A549 (cell line): ENCODE data around the gene STK33. TPM values are rescaled to one million over a fixed set of nuclear protein-coding genes. Genes with fewer than 3 reads are reported as not detected.

Experiments used
- ATAC-seq, 2 experiments: fragments of 200-7000 bp in 1 of 2; fragments of >200 bp in 1 of 2; cut with Nextera tagmentation in 1 of 2; cut with Tn5 transposase in 1 of 2; 3 replicates each; pipeline versions ENCODE4 v1.8.0 to v1.9.1; 2018 to 2020; ENCODE audit warnings: mild to moderate bottlenecking in 1 of 2, moderate library complexity in 1 of 2
- CTCF ChIA-PET: fragments of 300-600 bp; sonication (Branson Sonifier 250); formaldehyde crosslinking; extraction: SDS; loops from one replicate; lab custom pipeline; 2021; ENCODE audit warnings: antibody characterized with exemption, inconsistent platforms; lab: Yijun Ruan, JAX
- POLR2A ChIA-PET: fragments of 350-600 bp; formaldehyde crosslinking; extraction: SDS; loops from one replicate; lab custom pipeline; 2021; ENCODE audit warnings: antibody characterized with exemption, inconsistent platforms; lab: Yijun Ruan, JAX
- DNase-seq, 2 experiments: peaks; one replicate each; pipeline versions ENCODE4 v3.0.0 to v3.0.0-alpha.2; 2011 to 2016; ENCODE audit warnings: low read depth in 1 of 2, low spot score in 1 of 2
- FAIRE-seq: peaks from 2 replicates; lab custom pipeline; 2011; peaks lifted over from hg19 to GRCh38; lab: Jason Lieb, UNC
- H3K27ac ChIP-seq, 2 experiments: fragments of >200 bp; sonication (Bioruptor Twin); formaldehyde crosslinking; 3 replicates each; pipeline ENCODE4 v1.5.1; 2016 to 2017
- H3K4me1 ChIP-seq: fragments of >200 bp; sonication (Bioruptor Twin); formaldehyde crosslinking; 3 replicates; pipeline ENCODE4 v1.6.1; 2016
- H3K4me2 ChIP-seq: fragments of >200 bp; sonication (Bioruptor Twin); formaldehyde crosslinking; 3 replicates; pipeline ENCODE4 v1.6.1; 2016
- H3K4me3 ChIP-seq: fragments of >200 bp; sonication (Bioruptor Twin); formaldehyde crosslinking; 3 replicates; pipeline ENCODE4 v1.5.1; 2016
- H3K9me3 ChIP-seq: fragments of >200 bp; sonication (Bioruptor Twin); formaldehyde crosslinking; 3 replicates; pipeline ENCODE4 v1.6.1; 2016
- CBX8 ChIP-seq: fragments of 200-600 bp; sonication (generic); IDR thresholded peaks from 2 replicates; pipeline ENCODE4 v1.6.1; 2016
- CEBPB ChIP-seq, 2 experiments: fragments of >200 bp in 1 of 2; sonication (Bioruptor Twin) in 1 of 2; formaldehyde crosslinking in 1 of 2; IDR thresholded peaks; 2 replicates each; pipeline ENCODE4 v1.6.1; 2012 to 2016
- CHD4 ChIP-seq: fragments of 200-600 bp; sonication (generic); IDR thresholded peaks from 2 replicates; pipeline ENCODE4 v1.6.1; 2016; ENCODE audit warnings: antibody characterized with exemption, mild to moderate bottlenecking, borderline replicate concordance
- ESRRA ChIP-seq: fragments of 150-350 bp; IDR thresholded peaks from 2 replicates; pipeline ENCODE4 v1.6.1; 2014; ENCODE audit warnings: mild to moderate bottlenecking, low read length, borderline replicate concordance
- FOSL2 ChIP-seq, 2 experiments: fragments of 450-650 bp in 1 of 2; fragments of >200 bp in 1 of 2; sonication (Bioruptor Twin) in 1 of 2; formaldehyde crosslinking; IDR thresholded peaks; 2 replicates each; pipeline versions ENCODE4 v1.5.0 to v1.6.1; 2016 to 2020; ENCODE audit warnings: mild to moderate bottlenecking in 1 of 2, moderate library complexity in 1 of 2
- HDAC2 ChIP-seq: fragments of 200-600 bp; sonication (generic); IDR thresholded peaks from 2 replicates; pipeline ENCODE4 v1.6.1; 2016
- KDM1A ChIP-seq: fragments of 200-600 bp; sonication (generic); IDR thresholded peaks from 2 replicates; pipeline ENCODE4 v1.6.1; 2016; ENCODE audit warnings: low read depth, mild to moderate bottlenecking
- MAX ChIP-seq: IDR thresholded peaks from 2 replicates; pipeline ENCODE4 v1.6.1; 2012
- MAZ ChIP-seq: fragments of 150-350 bp; IDR thresholded peaks from 2 replicates; pipeline ENCODE4 v1.6.1; 2014; ENCODE audit warnings: antibody characterized with exemption, low read depth, low read length, borderline replicate concordance
- MYC ChIP-seq: IDR thresholded peaks from 2 replicates; pipeline ENCODE4 v1.6.1; 2012; ENCODE audit warnings: mild to moderate bottlenecking, inconsistent platforms, low read length, improper control_type of control experiment, borderline replicate concordance
- PHF8 ChIP-seq: fragments of 200-600 bp; sonication (generic); IDR thresholded peaks from 2 replicates; pipeline ENCODE4 v1.6.1; 2016; ENCODE audit warnings: low read depth, mild to moderate bottlenecking, antibody characterized with exemption, moderate library complexity, borderline replicate concordance
- POLR2A ChIP-seq: IDR thresholded peaks from 2 replicates; pipeline ENCODE4 v1.6.1; 2012; ENCODE audit warnings: mild to moderate bottlenecking, low read length
- RAD21 ChIP-seq, 2 experiments: fragments of >200 bp in 1 of 2; sonication (Bioruptor Twin) in 1 of 2; formaldehyde crosslinking in 1 of 2; IDR thresholded peaks in 1 of 2; conservative IDR thresholded peaks in 1 of 2; 2 replicates in 1 of 2; 3 replicates in 1 of 2; pipeline ENCODE4 v1.6.1; 2012 to 2018; ENCODE audit warnings: inconsistent platforms in 1 of 2
- SMC3 ChIP-seq: fragments of >200 bp; sonication (Bioruptor Twin); formaldehyde crosslinking; IDR thresholded peaks from 3 replicates; pipeline ENCODE4 v1.6.1; 2018; ENCODE audit warnings: inconsistent platforms
- TP53 ChIP-seq: fragments of 250-450 bp; sonication (Bioruptor Pico); IDR thresholded peaks from 2 replicates; pipeline ENCODE4 v1.5.0; 2021; ENCODE audit warnings: mild to moderate bottlenecking, moderate library complexity
- ZC3H11A ChIP-seq: fragments of 450-650 bp; IDR thresholded peaks from 2 replicates; pipeline ENCODE4 v1.6.1; 2014; ENCODE audit warnings: antibody characterized with exemption, mild to moderate bottlenecking
- ZNF302 ChIP-seq: fragments of 250-450 bp; sonication (Bioruptor Pico); IDR thresholded peaks from 2 replicates; pipeline ENCODE4 v1.9.0; 2021; ENCODE audit warnings: inconsistent platforms, mild to moderate bottlenecking, moderate library complexity
- WGBS: methylation state at CpG from one replicate; pipeline ENCODE4 v1.1.6; 2017; ENCODE audit errors: missing lambda C conversion rate; 5-methylcytosine and 5-hydroxymethylcytosine counted together
- polyA plus RNA-seq, 4 experiments: library from polyadenylated mRNA; depleted of rRNA in 3 of 4; stranded (reverse); fragments of >200 nt; fragmentation: RNase III in 1 of 4; extraction: RNeasy Plus Mini Kit Qiagen cat#74134 plus additional on column Dnase treatment in 1 of 4; gene quantifications; 2 replicates in 3 of 4; 3 replicates in 1 of 4; pipeline ENCODE4 v1.2.3, GENCODE V29; 2011 to 2017
- TF ChIP-seq, protein P1 (sequence below): fragments of 150-350 bp; IDR thresholded peaks from 2 replicates; pipeline ENCODE4 v1.6.1; 2014; ENCODE audit warnings: low read depth, mild to moderate bottlenecking, low read length
- TF ChIP-seq, protein P2 (sequence below): fragments of >200 bp; sonication (Bioruptor Twin); formaldehyde crosslinking; IDR thresholded peaks from 3 replicates; pipeline ENCODE4 v1.5.1; 2016

STK33 gene
- polyA plus RNA-seq, 2 of the 4 experiments (the other 2 are of a cell fraction), result 5.2 to 5.8 TPM

DNA sequence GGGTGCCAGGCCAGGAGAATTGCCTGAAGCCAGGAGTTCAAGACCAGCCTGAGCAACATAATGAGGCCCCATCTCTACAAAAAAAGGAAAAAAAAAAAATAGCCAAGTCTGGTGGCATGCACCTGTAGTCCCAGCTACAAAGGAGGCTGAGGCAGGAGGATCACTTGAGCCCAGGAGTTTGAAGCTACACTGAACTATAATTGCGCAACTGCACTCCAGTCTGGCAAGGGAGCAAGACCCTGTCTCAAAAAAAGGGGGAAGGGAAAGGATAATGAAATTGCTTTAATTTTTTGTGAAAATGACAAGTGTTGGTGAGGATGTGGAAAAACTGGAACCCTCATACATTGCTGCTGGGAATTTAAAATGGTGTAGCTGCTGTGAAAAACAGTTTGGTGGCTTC, 19.2 kb downstream of the STK33 start:
- Histone ChIP-seq H3K9me3 (peaks cover 11% of the 10 kb centered on the region; the same call in 2 of the 3 replicates), H3K4me3 (no peak overlapping the region), H3K4me1 (no peaks in the 10 kb centered on the region), H3K27ac (no peak overlapping the region), H3K4me2 (no peak overlapping the region)
- DNase-seq (no peak), ATAC-seq (no peak), FAIRE-seq (no peak)
- CTCF ChIA-PET, result interaction anchor here (0.7 to 1.3 kb wide), 4 partner anchors 20 to 492 kb away, joined by 3 to 4 read pairs (median 3); partner anchors contain the start of gene LMO1
- WGBS, result 88% methylated on average over 1 of the region's 1 CpG
- TF ChIP-seq HDAC2, result no peak
- TF ChIP-seq CHD4, result no peak
- no peak for TF ChIP-seq TP53 (CRISPR knock-in tag)
- no peak for TF ChIP-seq MAZ
- peak; percentile 70 to 83; a peak in 3 of 4 replicates for TF ChIP-seq CEBPB (IDR thresholded peaks at IDR 0.05)
- TF ChIP-seq ZNF302 (CRISPR knock-in tag), result no peak
- POLR2A ChIA-PET, result no interaction called here

DNA sequence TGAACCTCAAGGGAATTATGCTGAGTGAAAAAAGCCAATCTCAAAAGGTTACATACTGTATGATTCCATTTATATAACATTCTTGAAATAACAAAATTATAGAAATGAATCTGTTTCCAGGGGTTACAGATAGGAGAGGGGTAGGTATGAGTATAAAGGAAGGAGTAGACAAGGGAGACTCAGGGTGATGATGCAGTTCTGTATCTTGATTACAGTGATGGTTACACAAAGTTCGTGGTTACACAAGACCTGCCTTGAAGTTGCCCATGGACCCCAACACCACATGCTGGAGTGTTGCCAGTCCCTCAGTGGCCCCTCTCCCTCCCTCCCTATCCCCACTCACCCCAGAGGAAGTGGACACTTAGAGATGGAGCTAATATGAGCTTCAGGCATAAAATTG, 20.3 kb downstream of the STK33 start:
- 50% methylated on average over 1 of the region's 1 CpG for WGBS

DNA sequence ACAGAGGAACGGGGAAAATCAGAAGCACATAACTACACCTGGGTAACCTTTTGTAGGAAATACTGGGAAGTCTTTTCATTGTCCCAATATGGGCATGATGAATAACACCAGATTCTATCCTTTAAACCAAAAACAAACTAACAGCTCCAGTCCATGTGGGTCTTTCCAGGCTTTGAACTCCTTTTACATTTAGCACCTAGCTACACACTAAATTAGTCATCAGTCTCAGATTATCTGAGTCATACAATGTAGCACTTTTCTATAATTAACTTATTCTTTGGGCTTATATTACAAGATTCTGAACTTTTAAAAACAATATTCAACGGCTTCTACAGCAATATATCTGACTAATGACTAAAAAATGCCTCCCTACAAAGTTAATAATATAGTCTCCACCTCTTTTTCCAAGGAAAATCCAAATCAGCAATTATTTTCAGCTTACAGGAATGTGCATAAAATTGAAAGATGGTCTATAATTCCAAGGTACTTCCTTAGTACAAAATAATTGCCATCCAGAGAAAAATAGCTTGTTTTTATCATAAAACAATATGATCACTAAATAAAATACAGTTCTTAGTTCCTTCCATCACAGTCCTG, 26.3 kb downstream of the STK33 start:
- 35% methylated on average over 2 of the region's 2 CpGs for WGBS
- peak overlapping the region; percentile 7; the same call in 1 of the 3 replicates for H3K4me2 ChIP-seq
- H3K9me3 ChIP-seq, result no peaks in the 10 kb centered on the region
- ChIA-PET POLR2A (no interaction called here), CTCF (interaction anchor here (0.8 to 9.5 kb wide), 22 partner anchors 8 to 377 kb away, joined by 3 to 95 read pairs (median 4); partner anchors contain the start of genes LMO1 and STK33)
- ATAC-seq (no peak), DNase-seq (no peak), FAIRE-seq (no peak)
- TF ChIP-seq KDM1A, result no peak
- TF ChIP-seq POLR2A, result no peak
- TF ChIP-seq RAD21 (conservative IDR thresholded peaks at IDR 0.05 in 1 of 2, IDR thresholded peaks at IDR 0.05 in 1 of 2), result no peak
- TF ChIP-seq MYC, result no peak
- TF ChIP-seq FOSL2 (IDR thresholded peaks at IDR 0.05), result no peak
- peak; percentile 47 for TF ChIP-seq FOSL2 (CRISPR knock-in tag; IDR thresholded peaks at IDR 0.05)
- TF ChIP-seq, protein P1, sequence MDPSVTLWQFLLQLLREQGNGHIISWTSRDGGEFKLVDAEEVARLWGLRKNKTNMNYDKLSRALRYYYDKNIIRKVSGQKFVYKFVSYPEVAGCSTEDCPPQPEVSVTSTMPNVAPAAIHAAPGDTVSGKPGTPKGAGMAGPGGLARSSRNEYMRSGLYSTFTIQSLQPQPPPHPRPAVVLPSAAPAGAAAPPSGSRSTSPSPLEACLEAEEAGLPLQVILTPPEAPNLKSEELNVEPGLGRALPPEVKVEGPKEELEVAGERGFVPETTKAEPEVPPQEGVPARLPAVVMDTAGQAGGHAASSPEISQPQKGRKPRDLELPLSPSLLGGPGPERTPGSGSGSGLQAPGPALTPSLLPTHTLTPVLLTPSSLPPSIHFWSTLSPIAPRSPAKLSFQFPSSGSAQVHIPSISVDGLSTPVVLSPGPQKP, result no peak
- H3K27ac ChIP-seq, result no peak overlapping the region
- H3K4me3 ChIP-seq, result no peak overlapping the region
- H3K4me1 ChIP-seq, result peaks cover 8% of the 10 kb centered on the region; the same call in 2 of the 3 replicates

More for the DNA sequence above, 20.3 kb downstream of the STK33 start:
- peaks cover 8% of the 10 kb centered on the region; the same call in 2 of the 3 replicates for H3K9me3 ChIP-seq
- ATAC-seq, result peak in 1 of 2 experiments; percentile 19; a peak in 2 of 6 replicates
- no peak for FAIRE-seq
- TF ChIP-seq CBX8, result no peak
- CTCF ChIA-PET, result interaction anchor here (1.2 kb wide), 1 partner anchor 310 kb away, joined by 3 read pairs; the partner anchor contains the start of gene LMO1
- no peak overlapping the region for H3K4me2 ChIP-seq
- no peaks in the 10 kb centered on the region for H3K4me1 ChIP-seq
- POLR2A ChIA-PET, result no interaction called here
- H3K4me3 ChIP-seq, result no peak overlapping the region
- H3K27ac ChIP-seq, result no peak overlapping the region
- DNase-seq, result no peak

DNA sequence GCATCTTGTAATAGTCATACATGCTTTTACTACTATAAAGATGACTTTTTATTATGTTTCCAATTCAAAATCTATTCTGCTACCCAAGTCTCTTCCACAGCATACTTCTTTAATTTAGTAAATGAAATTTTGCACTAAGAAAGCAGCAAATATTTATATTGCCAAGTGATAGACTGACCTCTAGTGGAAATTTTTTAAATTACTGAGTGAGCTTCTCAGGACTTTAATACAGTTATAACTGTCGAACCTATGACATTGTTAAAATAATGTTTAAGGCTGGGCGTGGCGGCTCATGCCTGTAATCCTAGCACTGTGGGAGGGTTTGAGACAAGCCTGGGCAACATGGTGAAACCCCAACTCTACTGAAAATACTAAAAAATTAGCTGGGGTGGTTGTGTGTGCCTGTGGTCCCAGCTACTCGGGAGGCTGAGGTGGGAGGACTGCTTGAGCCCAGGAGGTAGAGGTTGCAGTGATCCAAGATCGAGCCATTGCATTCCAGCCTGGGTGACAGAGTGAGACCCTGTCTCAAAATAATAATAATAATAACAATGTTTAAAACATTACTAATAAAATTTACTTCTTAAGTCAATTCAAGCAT, 27.3 kb downstream of the STK33 start:
- Histone ChIP-seq H3K4me3 (no peak overlapping the region), H3K4me2 (peak overlapping the region; percentile 38; the same call in 1 of the 3 replicates), H3K4me1 (peaks cover 8% of the 10 kb centered on the region; the same call in 2 of the 3 replicates), H3K9me3 (peaks cover 2% of the 10 kb centered on the region; the same call in 1 of the 3 replicates), H3K27ac (no peak overlapping the region)
- DNase-seq, result peak in 1 of 2 experiments; percentile 44
- CTCF ChIA-PET, result interaction anchor here (0.7 to 9.5 kb wide), 39 partner anchors 9 to 560 kb away, joined by 3 to 95 read pairs (median 4); partner anchors contain the start of genes LMO1 and STK33
- POLR2A ChIA-PET, result no interaction called here
- WGBS, result 17% methylated on average over 5 of the region's 5 CpGs
- FAIRE-seq, result no peak
- peak; percentile 88 to 93 for TF ChIP-seq RAD21 (conservative IDR thresholded peaks at IDR 0.05 in 1 of 2, IDR thresholded peaks at IDR 0.05 in 1 of 2)
- TF ChIP-seq ESRRA, result no peak
- TF ChIP-seq SMC3, result peak; percentile 82
- no peak for TF ChIP-seq ZC3H11A
- TF ChIP-seq, protein P2, sequence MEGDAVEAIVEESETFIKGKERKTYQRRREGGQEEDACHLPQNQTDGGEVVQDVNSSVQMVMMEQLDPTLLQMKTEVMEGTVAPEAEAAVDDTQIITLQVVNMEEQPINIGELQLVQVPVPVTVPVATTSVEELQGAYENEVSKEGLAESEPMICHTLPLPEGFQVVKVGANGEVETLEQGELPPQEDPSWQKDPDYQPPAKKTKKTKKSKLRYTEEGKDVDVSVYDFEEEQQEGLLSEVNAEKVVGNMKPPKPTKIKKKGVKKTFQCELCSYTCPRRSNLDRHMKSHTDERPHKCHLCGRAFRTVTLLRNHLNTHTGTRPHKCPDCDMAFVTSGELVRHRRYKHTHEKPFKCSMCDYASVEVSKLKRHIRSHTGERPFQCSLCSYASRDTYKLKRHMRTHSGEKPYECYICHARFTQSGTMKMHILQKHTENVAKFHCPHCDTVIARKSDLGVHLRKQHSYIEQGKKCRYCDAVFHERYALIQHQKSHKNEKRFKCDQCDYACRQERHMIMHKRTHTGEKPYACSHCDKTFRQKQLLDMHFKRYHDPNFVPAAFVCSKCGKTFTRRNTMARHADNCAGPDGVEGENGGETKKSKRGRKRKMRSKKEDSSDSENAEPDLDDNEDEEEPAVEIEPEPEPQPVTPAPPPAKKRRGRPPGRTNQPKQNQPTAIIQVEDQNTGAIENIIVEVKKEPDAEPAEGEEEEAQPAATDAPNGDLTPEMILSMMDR, result peak; percentile 84
- TF ChIP-seq CEBPB (IDR thresholded peaks at IDR 0.05), result no peak
- TF ChIP-seq MAX, result no peak
- TF ChIP-seq PHF8, result no peak
- peak; percentile 85 to 87 for ATAC-seq
